ENCODE data around the gene OXA1L.
"Not testable (repeated sequence)": the region's sequence is repeated elsewhere in the genome, so short reads cannot be mapped to it uniquely, and the experiment has no call there.

The OXA1L gene

GRCh38 chr14:22774011-22774706, 7.7 kb downstream of the OXA1L start:
- TF ChIP-seq CTCF (IDR thresholded peaks at IDR 0.05; ENCODE audit: low read depth, low read length, missing control alignments): no peak
- in situ Hi-C loops (cut with HindIII; ENCODE audit: low sequenced_read_pairs): no loop called here
- no peak overlapping the region for H3K4me3 ChIP-seq (ENCODE audit: low read depth, low read length)

GRCh38 chr14:22776215-22776614, 9.7 kb downstream of the OXA1L start:
- no peak for DNase-seq (ENCODE audit: low read depth)
- no peak overlapping the region for H3K4me3 ChIP-seq (ENCODE audit: low read depth, low read length)
- TF ChIP-seq CTCF (IDR thresholded peaks at IDR 0.05; ENCODE audit: low read depth, low read length, missing control alignments): no peak
- in situ Hi-C loops (cut with HindIII; ENCODE audit: low sequenced_read_pairs): no loop called here

More at GRCh38 chr14:22774011-22774706, 7.7 kb downstream of the OXA1L start:
- no peak for DNase-seq (ENCODE audit: low read depth)

GRCh38 chr14:22776849-22777248, 10.4 kb downstream of the OXA1L start:
- DNase-seq (ENCODE audit: low read depth); in situ Hi-C loops (cut with HindIII; ENCODE audit: low sequenced_read_pairs); H3K4me3 ChIP-seq (ENCODE audit: low read depth, low read length): not testable (repeated sequence)

- H3K4me3 ChIP-seq (ENCODE audit: low read depth, low read length): no peak overlapping the region
- DNase-seq (ENCODE audit: low read depth): no peak
- TF ChIP-seq CTCF (IDR thresholded peaks at IDR 0.05; ENCODE audit: low read depth, low read length, missing control alignments): no peak
- in situ Hi-C loops (cut with HindIII; ENCODE audit: low sequenced_read_pairs): no loop called here
Measured at GRCh38 chr14:22778084-22778483, 11.6 kb downstream of the OXA1L start.

GRCh38 chr14:22780105-22780679, 13.7 kb downstream of the OXA1L start:
- no peak for TF ChIP-seq CTCF (IDR thresholded peaks at IDR 0.05; ENCODE audit: low read depth, low read length, missing control alignments)

GRCh38 chr14:22780941-22781300, 14.4 kb downstream of the OXA1L start:
- in situ Hi-C loops (cut with HindIII; ENCODE audit: low sequenced_read_pairs): loop anchor here (5.0 kb wide), 1 partner anchor 86 kb away; no protein-coding TSS in a partner anchor
- no peak for TF ChIP-seq CTCF (IDR thresholded peaks at IDR 0.05; ENCODE audit: low read depth, low read length, missing control alignments)

More at GRCh38 chr14:22780105-22780679, 13.7 kb downstream of the OXA1L start:
- no peak overlapping the region for H3K4me3 ChIP-seq (ENCODE audit: low read depth, low read length)
- in situ Hi-C loops (cut with HindIII; ENCODE audit: low sequenced_read_pairs): loop anchor here (5.0 kb wide), 1 partner anchor 87 kb away; no protein-coding TSS in a partner anchor
- no peak for DNase-seq (ENCODE audit: low read depth)

More at GRCh38 chr14:22780941-22781300, 14.4 kb downstream of the OXA1L start:
- no peak for DNase-seq (ENCODE audit: low read depth)
- H3K4me3 ChIP-seq (ENCODE audit: low read depth, low read length): no peak overlapping the region

All from astrocyte of the cerebellum (primary cell).